GM23338 (cell line): Measurements from ENCODE around the gene HOXC5. TPM values are rescaled to one million over a fixed set of nuclear protein-coding genes. Genes with fewer than 3 reads are reported as not detected.

Experiments used
- ATAC-seq: fragments of 200-7000 bp; cut with Tn5 transposase; 3 replicates; pipeline ENCODE4 v1.9.1; 2020
- DNase-seq: peaks from one replicate; pipeline ENCODE4 v3.0.0-alpha.2; 2015; ENCODE audit warnings: low spot score
- H2AFZ ChIP-seq: fragments of 200-600 bp; sonication (generic); 2 replicates; pipeline ENCODE4 v1.8.0; 2016; ENCODE audit warnings: antibody characterized with exemption, mild to moderate bottlenecking, moderate library complexity
- H3F3A ChIP-seq: fragments of 200-600 bp; sonication (generic); replicated peaks from 2 replicates; pipeline ENCODE4 v1.8.0; 2017; ENCODE audit warnings: antibody characterized with exemption, mixed run types, low read depth
- H3K27ac ChIP-seq: fragments of 200-600 bp; sonication (generic); 2 replicates; pipeline ENCODE4 v1.6.1; 2016; ENCODE audit warnings: low read depth
- H3K27me3 ChIP-seq: fragments of 200-600 bp; sonication (generic); 2 replicates; pipeline ENCODE4 v1.8.0; 2016; ENCODE audit warnings: mild to moderate bottlenecking, mixed run types, moderate library complexity; ENCODE audit not compliant: insufficient read depth
- H3K36me3 ChIP-seq: fragments of 200-600 bp; sonication (generic); 2 replicates; pipeline ENCODE4 v1.8.0; 2016; ENCODE audit warnings: mild to moderate bottlenecking; ENCODE audit not compliant: insufficient read depth
- H3K4me1 ChIP-seq: fragments of 200-600 bp; sonication (generic); 2 replicates; pipeline ENCODE4 v1.8.0; 2016; ENCODE audit warnings: mild to moderate bottlenecking, moderate library complexity; ENCODE audit not compliant: insufficient read depth
- H3K4me2 ChIP-seq: fragments of 200-600 bp; sonication (generic); 2 replicates; pipeline ENCODE4 v1.7.1; 2017; ENCODE audit warnings: mixed run types
- H3K4me3 ChIP-seq: fragments of 200-600 bp; sonication (generic); 2 replicates; pipeline ENCODE4 v1.6.1; 2016; ENCODE audit warnings: mixed run types
- H3K79me2 ChIP-seq: fragments of 200-600 bp; sonication (generic); replicated peaks from 2 replicates; pipeline ENCODE4 v1.8.0; 2017; ENCODE audit warnings: mild to moderate bottlenecking; ENCODE audit not compliant: insufficient read depth
- H3K9me2 ChIP-seq: fragments of 200-600 bp; sonication (generic); 2 replicates; pipeline ENCODE4 v1.8.0; 2017; ENCODE audit not compliant: insufficient read depth
- H4K20me1 ChIP-seq: fragments of 200-600 bp; sonication (generic); replicated peaks from 2 replicates; pipeline ENCODE4 v1.8.0; 2017; ENCODE audit warnings: mild to moderate bottlenecking; ENCODE audit not compliant: insufficient read depth
- H3K27ac Mint-ChIP-seq: 2 replicates; pipeline ENCODE4 v1.8.0; 2020; ENCODE audit warnings: inconsistent platforms, mild to moderate bottlenecking, moderate library complexity, mixed read lengths
- H3K27me3 Mint-ChIP-seq: 3 replicates; pipeline ENCODE4 v1.8.0; 2022; ENCODE audit warnings: low read depth, mild to moderate bottlenecking, moderate library complexity, mixed read lengths, inconsistent platforms; ENCODE audit not compliant: insufficient read depth, poor library complexity
- H3K36me3 Mint-ChIP-seq: 3 replicates; pipeline ENCODE4 v1.8.0; 2021; ENCODE audit warnings: low read depth, mild to moderate bottlenecking, inconsistent platforms, moderate library complexity, mixed read lengths
- H3K4me1 Mint-ChIP-seq: 3 replicates; pipeline ENCODE4 v1.8.0; 2020; ENCODE audit warnings: mild to moderate bottlenecking, inconsistent platforms, mixed read lengths
- H3K4me3 Mint-ChIP-seq: 3 replicates; pipeline ENCODE4 v1.8.0; 2021; ENCODE audit warnings: moderate library complexity, mild to moderate bottlenecking, inconsistent platforms, mixed read lengths
- H3K9me3 Mint-ChIP-seq: 3 replicates; pipeline ENCODE4 v1.8.0; 2020; ENCODE audit warnings: moderate library complexity, mild to moderate bottlenecking, inconsistent platforms, mixed read lengths
- CREB1 ChIP-seq: fragments of 250-450 bp; sonication (Bioruptor Pico); IDR thresholded peaks from 2 replicates; pipeline ENCODE4 v1.5.0; 2020; ENCODE audit warnings: low read depth, mild to moderate bottlenecking, moderate library complexity
- CTCF ChIP-seq, 2 experiments: fragments of 200-600 bp in 1 of 2; sonication (generic) in 1 of 2; conservative IDR thresholded peaks; 2 replicates each; pipeline versions ENCODE4 v1.5.1 to v1.6.1; 2016 to 2017; ENCODE audit warnings: antibody characterized with exemption in 2 of 2, low read depth in 2 of 2, mild to moderate bottlenecking in 2 of 2, moderate library complexity in 1 of 2
- ETS1 ChIP-seq: IDR thresholded peaks from 2 replicates; pipeline ENCODE4 v1.6.1; 2016; ENCODE audit warnings: antibody characterized with exemption
- EZH2 ChIP-seq: fragments of 200-600 bp; sonication (generic); IDR thresholded peaks from one replicate; pipeline ENCODE4 v1.8.0; 2017; ENCODE audit warnings: antibody characterized with exemption, mild to moderate bottlenecking, low read depth; ENCODE audit not compliant: unreplicated experiment
- EZH2phosphoT487 ChIP-seq: fragments of 200-600 bp; sonication (generic); IDR thresholded peaks from one replicate; pipeline ENCODE4 v1.8.1; 2018; ENCODE audit warnings: antibody characterized with exemption; ENCODE audit not compliant: unreplicated experiment
- JUNB ChIP-seq: IDR thresholded peaks from one replicate; pipeline ENCODE4 v1.6.1; 2016; ENCODE audit warnings: antibody characterized with exemption; ENCODE audit not compliant: unreplicated experiment
- NANOG ChIP-seq: IDR thresholded peaks from 2 replicates; pipeline ENCODE4 v1.6.1; 2016; ENCODE audit warnings: antibody characterized with exemption, borderline replicate concordance
- POLR2AphosphoS5 ChIP-seq: IDR thresholded peaks from 2 replicates; pipeline ENCODE4 v1.6.1; 2016; ENCODE audit warnings: antibody characterized with exemption, low read depth
- REST ChIP-seq: IDR thresholded peaks from one replicate; pipeline ENCODE4 v1.6.1; 2018; ENCODE audit warnings: antibody characterized with exemption; ENCODE audit not compliant: unreplicated experiment
- STAT1 ChIP-seq: IDR thresholded peaks from one replicate; pipeline ENCODE4 v1.6.1; 2016; ENCODE audit warnings: antibody characterized with exemption; ENCODE audit not compliant: unreplicated experiment
- ZNF114 ChIP-seq: fragments of 250-450 bp; sonication (Bioruptor Pico); IDR thresholded peaks from 2 replicates; pipeline ENCODE4 v1.5.0; 2020; ENCODE audit warnings: mild to moderate bottlenecking, moderate library complexity
- ZNF331 ChIP-seq: fragments of 250-450 bp; sonication (Bioruptor Pico); IDR thresholded peaks from 2 replicates; pipeline ENCODE4 v1.5.0; 2020; ENCODE audit warnings: low read depth, mild to moderate bottlenecking, moderate library complexity
- ZNF462 ChIP-seq: fragments of 250-450 bp; sonication (Bioruptor Pico); IDR thresholded peaks from 2 replicates; pipeline ENCODE4 v1.5.0; 2020; ENCODE audit warnings: mild to moderate bottlenecking, moderate library complexity
- polyA plus RNA-seq: library from polyadenylated mRNA; unstranded; fragments of >200 nt; fragmentation: Nextera tagmentation; extraction: Ambion mirVana; gene quantifications from 2 replicates; pipeline ENCODE4 v1.2.1, GENCODE V29; 2016
- total RNA-seq: library from RNA; depleted of rRNA; stranded (reverse); fragments of >200 nt; shearing (Covaris generic); gene quantifications from 2 replicates; pipeline ENCODE4 v1.2.3, GENCODE V29; 2014

The HOXC5 gene
- total and polyA plus RNA-seq, 2 experiments from 2014 or later = not detected

GRCh38 chr12:53988541-53989226 is 44.2 kb upstream of the HOXC5 start:
- no peak overlapping the region for H2AFZ ChIP-seq
- H3F3A ChIP-seq = peaks cover 43% of the 10 kb centered on the region
- DNase-seq = no peak
- Mint-ChIP-seq H3K27ac (no peak overlapping the region), H3K4me1 (peaks cover 33% of the 10 kb centered on the region), H3K36me3 (no peaks in the 10 kb centered on the region; the same call in 2 of the 3 replicates), H3K9me3 (peaks cover 5% of the 10 kb centered on the region; the same call in 2 of the 3 replicates), H3K27me3 (peaks cover 100% of the 10 kb centered on the region), H3K4me3 (no peak overlapping the region)
- no peak overlapping the region for H3K4me2 ChIP-seq
- no peak overlapping the region for H3K27ac ChIP-seq
- H3K79me2 ChIP-seq = no peaks in the 10 kb centered on the region
- peaks cover 42% of the 10 kb centered on the region for H4K20me1 ChIP-seq
- no peak for TF ChIP-seq CTCF (conservative IDR thresholded peaks at IDR 0.05; ENCODE audit: low read depth in 2 of 2)
- TF ChIP-seq ZNF114 (CRISPR knock-in tag) = no peak
- no peak for TF ChIP-seq POLR2AphosphoS5
- no peak for TF ChIP-seq EZH2
- TF ChIP-seq NANOG = no peak
- TF ChIP-seq ZNF462 (CRISPR knock-in tag) = no peak
- no peak for TF ChIP-seq EZH2phosphoT487
- no peak for TF ChIP-seq REST
- TF ChIP-seq STAT1 = no peak
- TF ChIP-seq ETS1 = no peak
- no peak for TF ChIP-seq ZNF331
- TF ChIP-seq CREB1 (CRISPR knock-in tag) = no peak
- TF ChIP-seq JUNB = no peak
- H3K4me3 ChIP-seq = no peak overlapping the region
- H3K9me2 ChIP-seq = no peaks in the 10 kb centered on the region
- H3K4me1 ChIP-seq = peaks cover 44% of the 10 kb centered on the region
- no peaks in the 10 kb centered on the region for H3K36me3 ChIP-seq
- peaks cover 98% of the 10 kb centered on the region for H3K27me3 ChIP-seq
- ATAC-seq = no peak
